ENCODE results near the gene ODR4.

ODR4 gene

DNA sequence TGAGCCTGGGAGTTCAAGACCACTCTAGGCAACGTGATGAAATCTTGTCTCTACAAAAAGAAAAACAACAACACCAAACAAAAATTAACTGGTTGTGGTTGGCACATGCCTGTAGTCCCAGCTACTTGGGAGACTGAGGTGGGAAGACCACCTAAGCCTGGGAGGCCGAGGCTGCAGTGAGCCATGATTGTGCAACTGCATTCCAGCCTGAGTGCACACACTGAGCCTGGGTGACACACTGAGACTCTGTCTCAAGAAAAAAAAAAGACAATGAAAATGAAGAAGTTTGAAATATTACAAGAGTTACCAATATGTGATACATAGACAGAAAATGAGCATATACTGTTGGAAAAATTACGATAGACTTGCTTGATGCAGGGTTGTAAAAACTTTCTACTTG lies 53.4 kb downstream of the ODR4 start:
- no peak for DNase-seq
- Histone ChIP-seq H3K36me3 (ENCODE audit: control insufficient read depth in 1 of 2, insufficient read depth in 2 of 2, low read length in 2 of 2) (no peaks in the 10 kb centered on the region), H4K12ac (ENCODE audit: low read depth, low read length) (no peak overlapping the region), H3K23ac (ENCODE audit: low read length) (no peak overlapping the region), H3K14ac (ENCODE audit: low read length) (no peak overlapping the region), H3K4me2 (ENCODE audit: low read length) (no peak overlapping the region), H4K8ac (ENCODE audit: low read depth, low read length) (no peak overlapping the region), H2AFZ (ENCODE audit: insufficient read depth, low read length, poor library complexity) (no peak overlapping the region), H3K18ac (ENCODE audit: low read length) (no peak overlapping the region), H3K79me2 (ENCODE audit: control insufficient read depth, insufficient read depth, low read length, poor library complexity) (no peaks in the 10 kb centered on the region), H3K4me3 (ENCODE audit: low read depth, low read length) (no peak overlapping the region), H2BK5ac (ENCODE audit: low read depth, low read length, poor library complexity) (no peak overlapping the region), H4K91ac (ENCODE audit: low read depth, low read length) (no peak overlapping the region), H3K27ac (ENCODE audit: low read depth, low read length) (no peak overlapping the region), H3K4ac (ENCODE audit: low read depth, low read length) (no peak overlapping the region), H3K9me3 (ENCODE audit: insufficient read depth, low read depth, low read length) (no peaks in the 10 kb centered on the region), H2BK12ac (ENCODE audit: low read length) (no peak overlapping the region), H3K4me1 (ENCODE audit: control insufficient read depth in 1 of 2, insufficient read depth in 2 of 2, low read length in 2 of 2) (no peaks in the 10 kb centered on the region), H3K9ac (ENCODE audit: low read length) (no peak overlapping the region), H3K79me1 (ENCODE audit: low read length) (no peaks in the 10 kb centered on the region), H2BK120ac (ENCODE audit: insufficient read depth, low read length, poor library complexity) (no peak overlapping the region), H3K27me3 (ENCODE audit: insufficient read depth, low read length) (no peaks in the 10 kb centered on the region), H2AK5ac (ENCODE audit: low read length) (no peak overlapping the region)
- no CpG with 5 or more reads among the region's 3 CpGs for WGBS (ENCODE audit: extremely low coverage, insufficient coverage, insufficient read length)

DNA sequence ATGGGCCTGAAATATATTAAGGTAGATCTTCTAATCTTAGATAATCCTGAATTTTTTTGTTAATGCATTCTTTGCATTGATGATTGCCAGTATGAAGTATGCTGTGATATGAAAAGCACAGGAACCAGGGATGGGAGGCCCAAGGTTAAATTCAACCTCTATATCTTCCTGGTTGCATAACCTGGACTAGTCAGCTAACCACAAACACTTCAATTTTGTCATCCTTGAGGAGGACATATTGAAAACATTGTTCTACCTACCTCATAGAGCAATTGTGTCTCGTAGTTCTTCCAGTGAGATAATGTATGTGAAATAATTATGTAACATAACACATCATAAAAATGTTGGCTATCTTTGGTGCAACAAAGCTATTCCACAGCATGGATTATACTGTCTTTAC lies 59.7 kb downstream of the ODR4 start:
- Histone ChIP-seq H3K4me3 (ENCODE audit: low read depth, low read length) (no peak overlapping the region), H3K4me2 (ENCODE audit: low read length) (no peak overlapping the region), H3K27ac (ENCODE audit: low read depth, low read length) (no peak overlapping the region), H3K27me3 (ENCODE audit: insufficient read depth, low read length) (no peaks in the 10 kb centered on the region), H4K8ac (ENCODE audit: low read depth, low read length) (no peak overlapping the region), H2BK12ac (ENCODE audit: low read length) (no peak overlapping the region), H4K12ac (ENCODE audit: low read depth, low read length) (no peak overlapping the region), H2AK5ac (ENCODE audit: low read length) (no peak overlapping the region), H3K79me1 (ENCODE audit: low read length) (no peaks in the 10 kb centered on the region), H2AFZ (ENCODE audit: insufficient read depth, low read length, poor library complexity) (no peak overlapping the region), H3K23ac (ENCODE audit: low read length) (no peak overlapping the region), H3K14ac (ENCODE audit: low read length) (no peak overlapping the region), H4K91ac (ENCODE audit: low read depth, low read length) (no peak overlapping the region), H2BK5ac (ENCODE audit: low read depth, low read length, poor library complexity) (no peak overlapping the region), H3K9me3 (ENCODE audit: insufficient read depth, low read depth, low read length) (no peaks in the 10 kb centered on the region), H3K4ac (ENCODE audit: low read depth, low read length) (no peak overlapping the region), H3K9ac (ENCODE audit: low read length) (no peak overlapping the region), H3K79me2 (ENCODE audit: control insufficient read depth, insufficient read depth, low read length, poor library complexity) (no peaks in the 10 kb centered on the region), H3K36me3 (ENCODE audit: control insufficient read depth in 1 of 2, insufficient read depth in 2 of 2, low read length in 2 of 2) (no peaks in the 10 kb centered on the region), H3K4me1 (ENCODE audit: control insufficient read depth in 1 of 2, insufficient read depth in 2 of 2, low read length in 2 of 2) (no peaks in the 10 kb centered on the region), H2BK120ac (ENCODE audit: insufficient read depth, low read length, poor library complexity) (no peak overlapping the region), H3K18ac (ENCODE audit: low read length) (no peak overlapping the region)
- no peak for DNase-seq
- no CpG with 5 or more reads among the region's 1 CpG for WGBS (ENCODE audit: extremely low coverage, insufficient coverage, insufficient read length)

DNA sequence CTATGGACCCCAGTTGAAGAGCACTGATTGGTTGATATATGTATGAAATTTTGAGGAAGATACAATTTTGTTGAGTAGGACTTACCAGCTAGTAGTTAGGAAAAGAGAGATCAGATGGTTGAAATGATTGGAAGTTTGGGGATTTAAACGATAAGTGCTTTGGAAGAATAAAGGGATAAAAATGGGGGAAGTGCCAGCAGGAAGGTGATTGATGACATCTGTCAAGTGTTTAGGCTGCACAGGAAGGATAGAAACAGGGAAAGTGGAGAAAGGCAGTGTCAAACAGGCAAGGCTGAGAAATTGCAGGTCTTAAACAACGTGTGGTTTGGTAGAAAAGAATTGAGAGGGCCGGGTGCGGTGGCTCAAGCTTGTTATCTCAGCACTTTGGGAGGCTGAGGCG lies 62.9 kb downstream of the ODR4 start:
- H3K4me2 ChIP-seq (ENCODE audit: low read length): no peak overlapping the region

DNA sequence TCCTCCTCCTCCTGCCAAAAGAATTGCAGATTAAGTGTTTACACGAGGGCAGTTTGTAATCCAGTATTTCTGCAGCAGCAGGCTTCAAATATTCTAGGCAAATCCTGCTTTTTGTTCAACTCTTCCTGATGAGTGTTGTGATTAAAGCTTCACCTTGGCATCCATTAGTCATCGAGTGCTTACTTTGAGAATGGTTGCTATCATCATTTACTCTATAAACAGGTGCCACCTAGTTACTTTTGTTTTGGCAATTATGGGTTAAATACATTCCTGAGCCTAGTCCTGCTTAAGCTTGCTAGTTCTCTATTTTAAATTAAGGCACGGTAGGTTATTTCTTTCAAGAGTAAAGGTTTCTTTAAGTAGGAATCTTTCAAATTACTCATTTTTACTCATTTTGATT lies 64.9 kb downstream of the ODR4 start:
- no peak overlapping the region for H4K8ac ChIP-seq (ENCODE audit: low read depth, low read length)
- H3K79me1 ChIP-seq (ENCODE audit: low read length): no peaks in the 10 kb centered on the region
- WGBS (ENCODE audit: extremely low coverage, insufficient coverage, insufficient read length): no CpG with 5 or more reads among the region's 3 CpGs
- H3K27ac ChIP-seq (ENCODE audit: low read depth, low read length): no peak overlapping the region
- no peak overlapping the region for H4K91ac ChIP-seq (ENCODE audit: low read depth, low read length)
- H3K4me2 ChIP-seq (ENCODE audit: low read length): no peak overlapping the region
- H3K4ac ChIP-seq (ENCODE audit: low read depth, low read length): no peak overlapping the region
- no peaks in the 10 kb centered on the region for H3K9me3 ChIP-seq (ENCODE audit: insufficient read depth, low read depth, low read length)
- H3K36me3 ChIP-seq (ENCODE audit: control insufficient read depth in 1 of 2, insufficient read depth in 2 of 2, low read length in 2 of 2): no peaks in the 10 kb centered on the region
- H3K14ac ChIP-seq (ENCODE audit: low read length): no peak overlapping the region
- H3K79me2 ChIP-seq (ENCODE audit: control insufficient read depth, insufficient read depth, low read length, poor library complexity): no peaks in the 10 kb centered on the region
- H3K4me1 ChIP-seq (ENCODE audit: control insufficient read depth in 1 of 2, insufficient read depth in 2 of 2, low read length in 2 of 2): no peaks in the 10 kb centered on the region
- no peaks in the 10 kb centered on the region for H3K27me3 ChIP-seq (ENCODE audit: insufficient read depth, low read length)
- no peak overlapping the region for H2BK5ac ChIP-seq (ENCODE audit: low read depth, low read length, poor library complexity)
- no peak overlapping the region for H2BK120ac ChIP-seq (ENCODE audit: insufficient read depth, low read length, poor library complexity)
- no peak overlapping the region for H3K9ac ChIP-seq (ENCODE audit: low read length)
- no peak overlapping the region for H2AK5ac ChIP-seq (ENCODE audit: low read length)
- H2BK12ac ChIP-seq (ENCODE audit: low read length): no peak overlapping the region
- H3K23ac ChIP-seq (ENCODE audit: low read length): no peak overlapping the region
- H2AFZ ChIP-seq (ENCODE audit: insufficient read depth, low read length, poor library complexity): no peak overlapping the region
- H3K18ac ChIP-seq (ENCODE audit: low read length): no peak overlapping the region
- no peak for DNase-seq
- H4K12ac ChIP-seq (ENCODE audit: low read depth, low read length): no peak overlapping the region
- H3K4me3 ChIP-seq (ENCODE audit: low read depth, low read length): no peak overlapping the region

More for the DNA sequence above, 62.9 kb downstream of the ODR4 start:
- no peak overlapping the region for H3K18ac ChIP-seq (ENCODE audit: low read length)
- no peak overlapping the region for H2AFZ ChIP-seq (ENCODE audit: insufficient read depth, low read length, poor library complexity)
- H2BK120ac ChIP-seq (ENCODE audit: insufficient read depth, low read length, poor library complexity): no peak overlapping the region
- H3K27me3 ChIP-seq (ENCODE audit: insufficient read depth, low read length): no peaks in the 10 kb centered on the region
- no peak overlapping the region for H4K12ac ChIP-seq (ENCODE audit: low read depth, low read length)
- no peak overlapping the region for H4K8ac ChIP-seq (ENCODE audit: low read depth, low read length)
- H3K9ac ChIP-seq (ENCODE audit: low read length): no peak overlapping the region
- H3K14ac ChIP-seq (ENCODE audit: low read length): no peak overlapping the region
- no peaks in the 10 kb centered on the region for H3K36me3 ChIP-seq (ENCODE audit: control insufficient read depth in 1 of 2, insufficient read depth in 2 of 2, low read length in 2 of 2)
- H3K4ac ChIP-seq (ENCODE audit: low read depth, low read length): no peak overlapping the region
- H3K23ac ChIP-seq (ENCODE audit: low read length): no peak overlapping the region
- WGBS (ENCODE audit: extremely low coverage, insufficient coverage, insufficient read length): 100% methylated on average over 1 of the region's 5 CpGs
- DNase-seq: no peak
- no peak overlapping the region for H2BK5ac ChIP-seq (ENCODE audit: low read depth, low read length, poor library complexity)
- no peaks in the 10 kb centered on the region for H3K79me1 ChIP-seq (ENCODE audit: low read length)
- no peak overlapping the region for H2AK5ac ChIP-seq (ENCODE audit: low read length)
- no peak overlapping the region for H4K91ac ChIP-seq (ENCODE audit: low read depth, low read length)
- no peak overlapping the region for H2BK12ac ChIP-seq (ENCODE audit: low read length)
- no peak overlapping the region for H3K27ac ChIP-seq (ENCODE audit: low read depth, low read length)
- H3K9me3 ChIP-seq (ENCODE audit: insufficient read depth, low read depth, low read length): no peaks in the 10 kb centered on the region
- H3K4me3 ChIP-seq (ENCODE audit: low read depth, low read length): no peak overlapping the region
- no peaks in the 10 kb centered on the region for H3K4me1 ChIP-seq (ENCODE audit: control insufficient read depth in 1 of 2, insufficient read depth in 2 of 2, low read length in 2 of 2)
- H3K79me2 ChIP-seq (ENCODE audit: control insufficient read depth, insufficient read depth, low read length, poor library complexity): no peaks in the 10 kb centered on the region
